ENCODE measurements around the gene RMC1. TPM values are rescaled to one million over a fixed set of nuclear protein-coding genes. Genes with fewer than 3 reads are reported as not detected.

RMC1 gene
- total RNA-seq, 1 donor from 2014 or later = 71.2 TPM

GRCh38 chr18:23569299-23570063 is 66.2 kb downstream of the RMC1 start:
- intact Hi-C loops (cut with micrococcal nuclease) = no loop called here
- ATAC-seq (ENCODE audit: low read depth) (no peak), DNase-seq (no peak)
- peaks cover 73% of the 10 kb centered on the region for H3K36me3 Mint-ChIP-seq (ENCODE audit: low read depth)
- CTCF ChIA-PET = interaction anchor here (1.0 kb wide), 1 partner anchor 53 kb away, joined by 4 read pairs; no protein-coding TSS in a partner anchor
- POLR2A ChIA-PET = no interaction called here
- no peak for TF ChIP-seq CTCF (IDR thresholded peaks at IDR 0.05)
- H3K9me3 Mint-ChIP-seq = no peaks in the 10 kb centered on the region
- H3K4me3 Mint-ChIP-seq = no peak overlapping the region
- H3K4me1 Mint-ChIP-seq = peaks cover 13% of the 10 kb centered on the region
- H3K27ac Mint-ChIP-seq = no peak overlapping the region
- no peaks in the 10 kb centered on the region for H3K27me3 Mint-ChIP-seq

GRCh38 chr18:23570912-23571504 is 67.7 kb downstream of the RMC1 start:
- ChIA-PET CTCF (no interaction called here), POLR2A (interaction anchor here (0.7 kb wide), 1 partner anchor 15 kb away, joined by 4 read pairs; no protein-coding TSS in a partner anchor)
- Mint-ChIP-seq H3K9me3 (no peaks in the 10 kb centered on the region), H3K27ac (no peak overlapping the region), H3K36me3 (ENCODE audit: low read depth) (peaks cover 65% of the 10 kb centered on the region), H3K4me1 (peaks cover 20% of the 10 kb centered on the region), H3K27me3 (no peaks in the 10 kb centered on the region), H3K4me3 (no peak overlapping the region)
- intact Hi-C loops (cut with micrococcal nuclease) = no loop called here
- ATAC-seq (ENCODE audit: low read depth) (no peak), DNase-seq (no peak)
- TF ChIP-seq CTCF (IDR thresholded peaks at IDR 0.05) = no peak

GRCh38 chr18:23572012-23572411 is 68.7 kb downstream of the RMC1 start:
- Mint-ChIP-seq H3K27ac (no peak overlapping the region), H3K4me1 (peaks cover 20% of the 10 kb centered on the region), H3K27me3 (no peaks in the 10 kb centered on the region), H3K9me3 (no peaks in the 10 kb centered on the region), H3K4me3 (no peak overlapping the region), H3K36me3 (ENCODE audit: low read depth) (peaks cover 65% of the 10 kb centered on the region)
- ChIA-PET POLR2A (interaction anchor here (0.6 kb wide), 1 partner anchor 614 kb away, joined by 3 read pairs; no protein-coding TSS in a partner anchor), CTCF (interaction anchor here (0.6 kb wide), 1 partner anchor 19 kb away, joined by 3 read pairs; no protein-coding TSS in a partner anchor)
- no peak for ATAC-seq (ENCODE audit: low read depth)
- intact Hi-C loops (cut with micrococcal nuclease) = no loop called here
- no peak for TF ChIP-seq CTCF (IDR thresholded peaks at IDR 0.05)
- DNase-seq = no peak

- ChIA-PET POLR2A (interaction anchor here (0.6 kb wide), 1 partner anchor 10 kb away, joined by 4 read pairs; no protein-coding TSS in a partner anchor), CTCF (no interaction called here)
- no peaks in the 10 kb centered on the region for H3K9me3 Mint-ChIP-seq
- peaks cover 20% of the 10 kb centered on the region for H3K4me1 Mint-ChIP-seq
- intact Hi-C loops (cut with micrococcal nuclease) = no loop called here
- peaks cover 59% of the 10 kb centered on the region for H3K36me3 Mint-ChIP-seq (ENCODE audit: low read depth)
- TF ChIP-seq CTCF (IDR thresholded peaks at IDR 0.05) = no peak
- DNase-seq (no peak), ATAC-seq (ENCODE audit: low read depth) (no peak)
- H3K27ac Mint-ChIP-seq = no peak overlapping the region
- no peak overlapping the region for H3K4me3 Mint-ChIP-seq
- no peaks in the 10 kb centered on the region for H3K27me3 Mint-ChIP-seq
Observed at GRCh38 chr18:23572570-23572969, 69.3 kb downstream of the RMC1 start.

GRCh38 chr18:23573020-23573419 is 69.7 kb downstream of the RMC1 start:
- ATAC-seq (ENCODE audit: low read depth) = no peak
- Mint-ChIP-seq H3K4me1 (peaks cover 20% of the 10 kb centered on the region), H3K36me3 (ENCODE audit: low read depth) (peaks cover 56% of the 10 kb centered on the region), H3K4me3 (no peak overlapping the region), H3K27ac (no peak overlapping the region), H3K27me3 (no peaks in the 10 kb centered on the region), H3K9me3 (no peaks in the 10 kb centered on the region)
- ChIA-PET POLR2A (interaction anchor here (0.6 kb wide), 1 partner anchor 9 kb away, joined by 4 read pairs; no protein-coding TSS in a partner anchor), CTCF (no interaction called here)
- no peak for TF ChIP-seq CTCF (IDR thresholded peaks at IDR 0.05)
- intact Hi-C loops (cut with micrococcal nuclease) = no loop called here
- no peak for DNase-seq

Measured in activated B cell treated with CpG ODN at 0.5 μM for 24 hours (primary cell).